Tibial nerve (tissue), 4 donors: ENCODE data around the gene KIAA1614. TPM values are rescaled to one million over a fixed set of nuclear protein-coding genes. Genes with fewer than 3 reads are reported as not detected.

ENCODE experiments used
- DNase-seq, 2 donors: peaks; one replicate each; pipeline ENCODE4 v3.0.0-alpha.2; 2019; ENCODE audit warnings: low spot score in 2 of 2
- H3K27ac ChIP-seq, 4 donors: fragments of 200-600 bp; sonication (generic) in 3 of 4; one replicate each; pipeline ENCODE4 v1.5.1; 2017 to 2019; ENCODE audit warnings: mild to moderate bottlenecking in 1 of 4
- H3K27me3 ChIP-seq, 2 donors: fragments of 200-600 bp; sonication (generic) in 1 of 2; one replicate each; pipeline versions ENCODE4 v1.5.1 to v1.6.0; 2017 to 2019
- H3K36me3 ChIP-seq, 3 donors: fragments of 200-600 bp; sonication (generic); one replicate each; pipeline ENCODE4 v1.5.1; 2018 to 2019
- H3K4me1 ChIP-seq, 4 donors: fragments of 200-600 bp; sonication (generic) in 3 of 4; one replicate each; pipeline ENCODE4 v1.5.1; 2017 to 2019
- H3K4me3 ChIP-seq, 4 donors: fragments of 200-600 bp; sonication (generic) in 3 of 4; one replicate each; pipeline ENCODE4 v1.5.1; 2017 to 2019; ENCODE audit warnings: mild to moderate bottlenecking in 1 of 4, moderate library complexity in 1 of 4
- H3K9me3 ChIP-seq, 4 donors: fragments of 200-600 bp; sonication (generic) in 3 of 4; one replicate each; pipeline ENCODE4 v1.5.1; 2017 to 2019
- CTCF ChIP-seq, 5 experiments: fragments of 200-600 bp in 3 of 5; fragments of 450-650 bp in 2 of 5; sonication (generic) in 3 of 5; IDR thresholded peaks; one replicate each; pipeline ENCODE4 v1.5.1; 2016 to 2019; ENCODE audit warnings: antibody characterized with exemption in 5 of 5, mild to moderate bottlenecking in 3 of 5, moderate library complexity in 2 of 5
- EP300 ChIP-seq, 2 donors: sonication (generic); formaldehyde crosslinking; IDR thresholded peaks; one replicate each; pipeline ENCODE4 v1.6.1; 2017; ENCODE audit warnings: antibody characterized with exemption in 2 of 2, mild to moderate bottlenecking in 1 of 2
- POLR2A ChIP-seq, 2 donors: fragments of 450-650 bp; IDR thresholded peaks; one replicate each; pipeline ENCODE4 v1.6.1; 2017; ENCODE audit warnings: antibody characterized with exemption in 2 of 2, mild to moderate bottlenecking in 2 of 2, moderate library complexity in 2 of 2
- WGBS, 2 donors: methylation state at CpG; one replicate each; pipeline ENCODE4 v1.1.5; 2018; 5-methylcytosine and 5-hydroxymethylcytosine counted together
- total RNA-seq, 4 donors: library from RNA; depleted of rRNA; stranded (reverse); fragments of >200 nt; gene quantifications; one replicate each; pipeline ENCODE4 v1.1.0, GENCODE V29; 2016

The KIAA1614 gene
- total RNA-seq, 4 donors from 2014 or later, result 14.9 to 22.6 (median 19.1) TPM

DNA sequence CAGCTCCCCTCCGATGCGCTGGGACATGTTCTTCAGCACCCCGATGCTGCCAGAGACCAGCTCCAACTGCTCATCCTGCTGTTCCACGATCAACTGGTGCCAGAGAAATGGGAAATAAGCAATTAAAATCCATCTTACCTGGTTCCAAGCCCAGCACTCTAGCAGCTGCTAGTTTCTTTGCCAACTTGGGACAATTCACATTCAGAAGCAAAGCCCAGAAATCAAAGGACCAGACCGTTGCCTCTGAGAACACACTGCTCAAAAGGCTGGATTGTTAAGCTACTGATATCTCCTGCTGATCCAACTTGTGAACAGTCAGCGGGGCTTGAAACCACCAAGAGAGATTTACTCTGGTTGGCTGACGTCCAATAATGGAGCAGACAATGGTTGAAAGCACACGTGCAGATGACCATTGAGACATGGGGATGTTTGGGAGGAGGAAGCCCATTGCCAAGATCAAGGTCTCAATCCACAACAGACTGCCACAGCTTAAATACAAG, 75.6 kb downstream of the KIAA1614 start:
- no peaks in the 10 kb centered on the region for H3K9me3 ChIP-seq
- no peaks in the 10 kb centered on the region for H3K27me3 ChIP-seq
- peaks cover 0 to 84% (median 3%) of the 10 kb centered on the region in 3 donors for H3K36me3 ChIP-seq
- WGBS, 2 donors, result 69% methylated on average over 8 of the region's 8 CpGs
- no peak overlapping the region for H3K4me3 ChIP-seq
- TF ChIP-seq EP300 (IDR thresholded peaks at IDR 0.05) (no peak), CTCF (IDR thresholded peaks at IDR 0.05) (no peak)
- peaks cover 0 to under 1% (median 0%) of the 10 kb centered on the region in 4 donors for H3K4me1 ChIP-seq
- no peak overlapping the region for H3K27ac ChIP-seq
- no peak for DNase-seq

DNA sequence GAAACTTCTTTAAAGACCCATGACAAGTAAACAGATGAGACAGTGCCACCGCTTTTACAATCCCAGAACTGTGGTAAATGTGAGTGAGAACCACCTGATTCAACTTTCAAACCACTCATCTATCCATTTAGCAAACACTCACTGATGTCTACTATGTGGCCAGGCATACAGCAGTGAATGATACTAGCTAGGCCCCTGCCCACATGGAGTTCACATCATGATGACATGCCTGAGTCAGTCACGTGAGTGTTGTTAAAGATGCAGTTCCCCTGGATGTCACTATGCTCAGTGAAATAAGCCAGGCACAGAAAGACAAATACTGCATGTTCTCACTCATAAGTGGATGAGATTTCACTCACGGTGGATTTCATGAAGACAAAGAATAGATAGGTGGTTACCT, 81.6 kb downstream of the KIAA1614 start:
- 80 to 88% methylated on average over 3 of the region's 3 CpGs for WGBS, 2 donors
- no peaks in the 10 kb centered on the region for H3K27me3 ChIP-seq
- no peak overlapping the region for H3K4me3 ChIP-seq
- peaks cover 0 to 32% (median 4%) of the 10 kb centered on the region in 3 donors for H3K36me3 ChIP-seq
- TF ChIP-seq POLR2A (IDR thresholded peaks at IDR 0.05) (no peak), CTCF (IDR thresholded peaks at IDR 0.05) (no peak), EP300 (IDR thresholded peaks at IDR 0.05) (no peak)
- DNase-seq, result no peak
- H3K4me1 ChIP-seq, result peaks cover 0 to 6% (median 3%) of the 10 kb centered on the region in 4 donors
- H3K9me3 ChIP-seq, result no peaks in the 10 kb centered on the region
- H3K27ac ChIP-seq, result no peak overlapping the region

DNA sequence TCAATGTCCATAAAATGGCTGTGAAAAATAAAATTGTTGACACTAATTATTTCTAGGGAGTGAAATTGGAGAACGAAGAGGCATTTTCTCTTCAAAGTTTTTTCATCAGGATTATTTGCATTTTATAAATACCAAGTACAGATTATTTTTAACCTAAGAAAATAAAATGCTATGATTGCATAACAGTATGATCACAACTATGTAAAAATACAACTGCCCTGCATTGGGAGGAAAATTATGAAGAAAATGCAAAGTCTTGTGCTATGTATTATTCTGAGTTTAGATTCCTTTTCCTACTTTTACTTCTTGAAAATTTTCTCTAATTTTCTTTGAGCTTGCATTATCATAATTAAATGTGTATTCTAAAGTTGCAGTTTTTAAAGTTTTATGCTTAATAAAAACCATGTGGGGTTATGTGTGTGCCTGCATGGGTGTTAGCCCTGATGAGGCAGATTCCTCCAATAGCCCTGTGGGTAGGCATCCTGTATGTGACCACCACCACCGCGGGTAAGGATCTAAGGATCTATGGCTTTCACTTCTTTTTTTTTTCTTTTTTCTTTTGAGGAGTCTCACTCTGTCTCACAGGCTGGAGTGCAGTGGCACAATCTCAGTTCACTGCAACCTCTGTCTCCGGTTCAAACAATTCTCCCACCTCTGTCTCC, 85.3 kb downstream of the KIAA1614 start:
- TF ChIP-seq POLR2A (IDR thresholded peaks at IDR 0.05), result no peak
- TF ChIP-seq CTCF (IDR thresholded peaks at IDR 0.05), result no peak
- no peak for TF ChIP-seq EP300 (IDR thresholded peaks at IDR 0.05)
- Histone ChIP-seq H3K27me3 (no peaks in the 10 kb centered on the region), H3K27ac (no peak overlapping the region), H3K4me1 (peaks cover 0 to 6% (median 3%) of the 10 kb centered on the region in 4 donors), H3K36me3 (peaks cover 0 to 32% (median 4%) of the 10 kb centered on the region in 3 donors), H3K4me3 (no peak overlapping the region), H3K9me3 (no peaks in the 10 kb centered on the region)
- WGBS, 2 donors, result 83 to 86% methylated on average over 4 of the region's 4 CpGs
- no peak for DNase-seq

Other genes starting within 250 kb of the KIAA1614 start
- gene STX6, start 110.0 kb downstream of the KIAA1614 start, total RNA-seq, result 10 to 100 TPM; 30.0 to 43.7 (median 38.6) TPM
- gene MR1, start 121.1 kb downstream of the KIAA1614 start, total RNA-seq, result 10 to 100 TPM in 3 of 4 donors, 1 to 10 TPM in 1; 9.2 to 26.2 (median 10.9) TPM
- gene IER5, start 175.8 kb downstream of the KIAA1614 start, total RNA-seq, result 10 to 100 TPM in 3 of 4 donors, 1 to 10 TPM in 1; 8.1 to 16.3 (median 13.1) TPM